ENCODE data around the gene FAM98A. TPM values are rescaled to one million over a fixed set of nuclear protein-coding genes. Genes with fewer than 3 reads are reported as not detected.
A peak's percentile ranks its signal among the peaks of the same experiment; 100 is the strongest.

FAM98A gene
- polyA plus RNA-seq, 3 donors = 1.9 to 9.6 (median 7.1) TPM

GRCh38 chr2:33599943-33600192, 769 bp upstream of the FAM98A start:
- H3K4me1 Mint-ChIP-seq = peaks cover 20% of the 10 kb centered on the region
- Histone ChIP-seq H4K20me1 (ENCODE audit: insufficient read depth, low read length) (peaks cover 5% of the 10 kb centered on the region), H3K4me1 (ENCODE audit: control insufficient read depth in 1 of 2, insufficient read depth in 2 of 2, low read length in 2 of 2) (peaks cover 14 to 26% of the 10 kb centered on the region in 2 donors), H3K36me3 (replicated peaks in 1 of 2; ENCODE audit: control insufficient read depth in 1 of 2, insufficient read depth in 2 of 2, low read length in 2 of 2) (peaks cover 0 to 6% of the 10 kb centered on the region in 2 donors), H3K9ac (ENCODE audit: insufficient read depth, low read length, poor library complexity, severe bottlenecking) (no peak overlapping the region), H3K27me3 (ENCODE audit: control insufficient read depth in 2 of 2, insufficient read depth in 2 of 2, low read length in 2 of 2) (no peaks in the 10 kb centered on the region), H3K79me2 (ENCODE audit: insufficient read depth, low read length) (peaks cover 36% of the 10 kb centered on the region), H2AFZ (ENCODE audit: insufficient read depth, low read depth, low read length, poor library complexity, severe bottlenecking) (peak overlapping the region; percentile 98), H3K4me2 (replicated peaks; ENCODE audit: extremely low read depth, low read length, poor library complexity, severe bottlenecking) (peak overlapping the region; percentile 96), H3K27ac (ENCODE audit: low read depth in 1 of 2, low read length in 2 of 2) (no peak overlapping the region), H3K4me3 (replicated peaks in 1 of 3; ENCODE audit: low read depth in 2 of 3, low read length in 3 of 3) (peak overlapping the region; percentile 90 to 93 (median 92)), H3K9me3 (replicated peaks in 1 of 2; ENCODE audit: control insufficient read depth in 1 of 2, insufficient read depth in 1 of 2, low read length in 2 of 2) (no peaks in the 10 kb centered on the region)
- H3K27ac Mint-ChIP-seq = peak overlapping the region in 1 of 7 donors; percentile 88
- H3K27me3 Mint-ChIP-seq (ENCODE audit: low read depth in 3 of 3) = peaks cover 0 to 7% (median 2%) of the 10 kb centered on the region in 3 donors
- H3K4me3 Mint-ChIP-seq = peak overlapping the region; percentile 97 to 100
- intact Hi-C loops (cut with micrococcal nuclease) = loop anchor here (5.0 kb wide), 3 partner anchors 123 to 1588 kb away; partner anchors contain the start of genes MEMO1 (in 1 of the 2), RASGRP3 (in 1 of the 2) and TTC27 (in 1 of the 2)
- DNase-seq = no peak
- H3K36me3 Mint-ChIP-seq = peaks cover 5 to 6% of the 10 kb centered on the region in 2 donors
- no peaks in the 10 kb centered on the region for H3K9me3 Mint-ChIP-seq
- no CpG with 5 or more reads among the region's 3 CpGs for WGBS (ENCODE audit: insufficient coverage)
- no peak for TF ChIP-seq CTCF (IDR thresholded peaks at IDR 0.05)

GRCh38 chr2:33598561-33599174, 431 bp downstream of the FAM98A start:
- Histone ChIP-seq H3K9me3 (replicated peaks in 1 of 2; ENCODE audit: control insufficient read depth in 1 of 2, insufficient read depth in 1 of 2, low read length in 2 of 2) (no peaks in the 10 kb centered on the region), H3K4me1 (ENCODE audit: control insufficient read depth in 1 of 2, insufficient read depth in 2 of 2, low read length in 2 of 2) (peaks cover 14 to 26% of the 10 kb centered on the region in 2 donors), H3K27ac (ENCODE audit: low read depth in 1 of 2, low read length in 2 of 2) (peak overlapping the region; percentile 67 to 88), H3K9ac (ENCODE audit: insufficient read depth, low read length, poor library complexity, severe bottlenecking) (peak overlapping the region; percentile 77), H4K20me1 (ENCODE audit: insufficient read depth, low read length) (peaks cover 5% of the 10 kb centered on the region), H2AFZ (ENCODE audit: insufficient read depth, low read depth, low read length, poor library complexity, severe bottlenecking) (peak overlapping the region; percentile 98), H3K4me2 (replicated peaks; ENCODE audit: extremely low read depth, low read length, poor library complexity, severe bottlenecking) (peak overlapping the region; percentile 96), H3K27me3 (ENCODE audit: control insufficient read depth in 2 of 2, insufficient read depth in 2 of 2, low read length in 2 of 2) (no peaks in the 10 kb centered on the region), H3K79me2 (ENCODE audit: insufficient read depth, low read length) (peaks cover 36% of the 10 kb centered on the region), H3K36me3 (replicated peaks in 1 of 2; ENCODE audit: control insufficient read depth in 1 of 2, insufficient read depth in 2 of 2, low read length in 2 of 2) (peaks cover 9 to 16% of the 10 kb centered on the region in 2 donors), H3K4me3 (replicated peaks in 1 of 3; ENCODE audit: low read depth in 2 of 3, low read length in 3 of 3) (peak overlapping the region; percentile 90 to 93 (median 92))
- peak overlapping the region; percentile 97 to 100 for H3K4me3 Mint-ChIP-seq
- WGBS (ENCODE audit: insufficient coverage) = 0% methylated on average over 23 of the region's 23 CpGs
- H3K36me3 Mint-ChIP-seq = peaks cover 14% of the 10 kb centered on the region in 2 donors
- H3K27ac Mint-ChIP-seq = peak overlapping the region; percentile 88 to 95 (median 92)
- H3K27me3 Mint-ChIP-seq (ENCODE audit: low read depth in 3 of 3) = peaks cover 0 to 7% (median 2%) of the 10 kb centered on the region in 3 donors
- H3K4me1 Mint-ChIP-seq = peaks cover 20% of the 10 kb centered on the region
- no peak for TF ChIP-seq CTCF (IDR thresholded peaks at IDR 0.05)
- intact Hi-C loops (cut with micrococcal nuclease) = loop anchor here (5.0 kb wide), 3 partner anchors 121 to 1586 kb away; partner anchors contain the start of genes MEMO1 (in 1 of the 2), RASGRP3 (in 1 of the 2) and TTC27 (in 1 of the 2)
- peak; percentile 18 to 56 (median 23) for DNase-seq
- no peaks in the 10 kb centered on the region for H3K9me3 Mint-ChIP-seq
